Measurements from ENCODE around the gene DTNA.
"Not testable (repeated sequence)": the region's sequence is repeated elsewhere in the genome, so short reads cannot be mapped to it uniquely, and the experiment has no call there.

Gene DTNA

DNA sequence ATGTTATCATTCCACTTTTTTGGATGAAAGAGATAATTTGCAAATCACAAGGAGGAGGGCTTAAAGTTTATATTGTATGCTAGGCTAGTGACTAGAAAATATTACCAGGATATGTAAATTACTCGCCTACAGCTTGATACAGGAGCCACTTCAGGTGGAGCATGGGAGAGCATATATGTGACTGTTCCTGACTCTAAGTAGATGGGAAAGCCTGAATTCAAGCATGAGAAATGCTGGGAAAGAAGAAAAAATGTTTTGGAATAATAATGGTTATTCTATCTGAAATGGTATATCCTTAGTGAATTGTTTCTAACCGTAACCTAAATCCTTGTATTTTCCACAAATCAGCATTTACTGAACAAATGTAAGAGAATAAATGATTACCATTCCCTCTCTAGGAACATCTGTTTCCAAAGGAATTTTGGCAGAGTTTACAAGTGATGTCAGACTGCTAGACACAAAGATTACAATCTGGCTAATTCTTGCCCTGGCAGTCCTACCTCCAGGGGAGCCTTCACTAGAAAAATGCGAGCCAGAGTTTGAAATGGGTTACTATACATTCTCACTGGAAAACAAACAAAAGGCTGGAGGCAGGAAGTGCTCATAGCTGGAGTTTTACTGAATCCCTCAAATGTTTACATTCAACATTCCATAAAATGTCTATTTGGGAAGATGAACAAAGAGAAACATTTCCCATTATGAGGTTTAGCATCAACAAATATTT lies 201.7 kb downstream of the DTNA start:
- no peak for DNase-seq

DNA sequence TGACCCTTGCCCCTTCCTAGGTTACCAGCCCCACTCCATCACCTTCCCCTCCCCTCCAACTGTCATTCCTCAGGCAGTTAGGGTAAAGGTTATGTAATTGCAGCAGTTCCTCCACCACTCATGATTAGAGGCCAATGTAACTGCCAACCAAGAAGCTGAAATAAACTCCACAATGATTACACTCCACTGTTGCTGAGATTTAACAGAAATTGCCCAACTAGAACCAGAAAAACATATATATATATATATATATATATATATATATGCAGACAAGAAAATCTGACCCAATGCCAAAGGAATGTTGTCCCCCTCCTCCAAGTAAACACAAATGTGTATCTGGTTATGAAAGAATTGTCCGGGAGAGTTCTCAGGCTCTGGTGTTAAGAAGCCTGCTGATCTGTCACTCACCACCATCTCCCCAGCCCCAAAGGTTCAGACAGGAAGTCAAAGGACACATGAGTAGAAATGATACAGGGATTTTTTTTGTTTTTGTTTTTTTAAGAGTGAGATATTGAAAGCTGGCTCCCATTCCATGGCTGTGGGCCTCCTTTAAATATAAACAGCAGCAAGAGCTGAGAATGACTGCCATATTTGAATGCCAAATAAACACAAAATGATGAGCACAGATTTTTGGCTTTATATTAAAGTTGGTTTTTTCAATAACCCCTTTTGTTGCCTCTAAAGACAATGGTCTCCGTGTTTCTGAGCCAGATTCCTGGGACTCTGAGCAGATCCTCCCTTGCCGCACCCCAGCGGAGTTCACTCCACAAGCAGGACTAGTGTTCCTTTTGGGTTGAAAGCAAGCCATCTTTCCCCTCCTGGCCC lies 204.0 kb downstream of the DTNA start:
- DNase-seq = no peak

DNA sequence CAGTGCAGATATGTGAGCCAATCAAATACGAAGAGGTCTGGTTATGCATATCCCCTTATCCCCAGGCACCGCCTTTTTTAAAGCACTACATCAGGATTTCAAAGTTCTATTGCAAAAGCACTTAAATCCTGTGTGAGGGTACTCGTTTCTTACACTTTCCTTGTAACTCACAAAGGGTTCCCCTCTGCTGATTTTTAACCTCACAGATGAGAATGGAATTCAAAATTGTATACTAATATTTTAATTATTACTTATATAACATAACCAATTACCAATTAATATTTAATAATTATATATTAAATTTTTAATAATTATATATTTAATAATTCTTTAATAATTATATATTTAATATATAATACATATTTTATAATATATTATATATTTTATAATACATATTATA lies 204.9 kb downstream of the DTNA start:
- no peak for DNase-seq

DNA sequence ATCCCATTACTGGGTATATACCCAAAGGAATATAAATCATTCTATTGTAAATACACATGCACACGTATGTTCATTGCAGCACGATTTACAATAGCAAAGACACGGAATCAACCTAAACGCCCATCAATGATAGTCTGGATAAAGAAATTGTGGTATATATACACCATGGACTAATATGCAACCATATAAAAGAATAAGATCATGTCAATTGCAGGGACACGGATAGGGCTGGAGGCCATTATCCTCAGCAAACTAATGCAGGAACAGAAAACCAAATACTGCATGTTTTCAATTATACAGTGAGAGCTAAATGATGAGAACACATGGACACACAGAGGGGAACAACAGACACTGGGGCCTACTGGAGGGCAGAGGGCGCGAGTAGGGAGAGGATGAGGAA lies 206.4 kb downstream of the DTNA start:
- DNase-seq = not testable (repeated sequence)

DNA sequence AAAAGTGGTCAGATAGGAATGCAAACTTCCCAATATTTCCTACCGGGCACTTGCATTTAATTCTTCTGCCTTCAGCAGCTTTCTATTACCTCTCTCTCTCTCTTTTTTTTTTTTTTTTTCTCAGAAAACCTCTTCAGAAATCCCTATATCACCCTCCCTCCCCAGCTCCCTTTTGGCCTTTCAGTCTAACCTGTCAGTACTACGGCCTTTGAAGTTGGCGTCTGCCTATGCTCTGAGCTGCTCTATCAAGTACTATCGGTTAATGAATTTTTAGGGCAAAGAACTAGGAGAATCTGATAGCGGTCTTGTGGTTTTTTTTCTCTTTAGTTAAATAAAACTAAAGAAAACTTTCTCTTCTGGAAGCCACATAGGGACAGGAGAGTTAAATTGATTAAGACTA lies 208.8 kb downstream of the DTNA start:
- no peak for DNase-seq

DNA sequence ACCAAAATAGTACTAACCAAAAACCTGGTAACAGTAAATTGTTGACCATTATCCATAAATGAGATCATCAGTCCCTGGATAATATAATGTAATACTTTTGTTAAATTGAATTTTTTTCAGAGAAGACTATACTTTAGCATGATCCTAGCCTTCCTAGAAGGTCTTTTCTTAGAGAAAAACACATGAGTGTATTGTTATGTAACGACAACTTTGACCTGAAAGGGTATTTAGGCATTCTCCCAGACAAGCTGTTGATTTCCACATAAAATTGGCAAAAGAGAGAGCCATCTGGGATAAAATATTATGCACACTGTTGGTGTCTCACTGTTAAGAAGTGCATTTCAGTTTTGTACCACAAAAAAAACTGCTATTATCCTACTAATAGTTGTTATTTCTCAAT lies 211.1 kb downstream of the DTNA start:
- DNase-seq = no peak

DNA sequence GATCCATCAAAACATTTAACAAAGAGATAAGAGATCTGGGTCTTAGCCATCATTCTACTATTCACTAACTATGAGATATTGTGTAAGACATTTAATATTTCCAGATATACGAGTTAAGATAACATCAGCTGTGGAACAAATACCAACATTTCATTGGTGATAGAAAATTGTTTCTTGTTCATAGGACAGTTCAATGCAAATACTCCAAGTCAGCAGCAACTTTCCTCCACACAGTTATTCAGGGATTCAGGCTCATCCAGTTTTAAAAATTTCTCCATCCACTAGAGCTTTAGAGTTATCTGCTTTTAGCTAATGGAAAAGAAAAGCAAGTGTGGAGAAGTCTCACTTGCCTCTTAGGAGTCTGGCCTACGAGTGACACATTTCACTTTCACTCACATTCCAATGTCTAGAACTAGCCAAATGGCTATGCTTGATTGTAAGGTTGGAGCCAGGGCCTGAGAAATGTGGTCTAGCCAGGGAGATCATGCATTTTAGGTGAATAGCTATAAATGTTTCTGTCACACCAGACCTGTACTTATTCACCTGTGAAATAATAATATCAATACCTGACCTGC lies 211.8 kb downstream of the DTNA start:
- no peak for DNase-seq

DNA sequence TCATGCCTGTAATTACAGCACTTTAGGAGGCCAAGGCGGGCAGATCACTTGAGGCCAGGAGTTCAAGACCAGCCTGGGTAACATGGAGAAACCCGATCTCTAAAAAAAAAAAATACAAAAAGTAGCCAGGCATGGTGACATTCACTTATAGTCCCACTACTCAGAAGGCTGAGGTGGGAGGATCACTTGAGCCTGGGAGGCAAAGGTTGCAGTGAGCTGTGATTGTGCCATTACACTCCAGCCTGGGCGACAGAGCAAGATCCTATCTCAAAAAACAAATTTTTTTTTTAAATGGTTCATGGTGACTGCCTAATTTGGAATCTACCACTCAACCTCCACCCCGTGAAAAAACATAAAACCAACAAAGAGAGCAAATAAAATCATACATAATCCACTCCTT lies 212.5 kb downstream of the DTNA start:
- DNase-seq = not testable (repeated sequence)

DNA sequence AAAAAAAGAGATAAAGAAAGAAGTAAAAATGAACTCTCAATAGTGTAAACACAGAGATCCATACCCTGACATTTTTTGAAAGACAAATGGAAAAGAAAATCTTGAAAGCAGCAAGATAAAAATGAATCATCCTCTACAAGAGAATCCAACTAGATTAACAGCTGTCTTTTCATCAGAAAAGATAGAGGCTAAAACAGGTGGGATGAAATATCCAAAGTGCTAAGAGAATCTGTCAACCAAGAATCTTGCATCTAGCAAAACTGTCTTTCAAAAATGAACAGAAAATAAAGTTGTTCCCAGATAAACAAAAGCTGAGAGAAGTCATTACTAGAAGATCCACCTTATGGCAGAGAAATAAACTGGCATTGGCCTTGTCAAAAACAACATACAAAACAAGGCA lies 213.8 kb downstream of the DTNA start:
- no peak for DNase-seq

DNA sequence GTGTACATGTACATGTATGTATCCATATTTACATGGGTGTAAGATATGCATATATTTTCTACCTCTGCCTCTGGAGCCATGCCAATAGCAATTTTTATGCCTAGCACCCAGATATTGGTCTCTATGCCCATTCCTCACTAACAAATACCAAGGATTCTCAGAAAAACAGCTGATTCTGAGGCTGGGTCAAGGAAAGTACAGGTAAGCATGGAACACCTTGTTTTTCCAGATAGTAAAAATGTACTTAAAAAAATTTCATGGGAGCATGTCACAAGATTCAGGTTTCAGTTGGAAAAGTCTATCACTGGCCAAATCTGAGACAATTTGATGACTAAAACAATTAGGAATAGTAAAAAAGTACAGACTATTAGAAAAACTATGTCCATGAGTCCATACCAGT lies 216.6 kb downstream of the DTNA start:
- no peak for DNase-seq

DNA sequence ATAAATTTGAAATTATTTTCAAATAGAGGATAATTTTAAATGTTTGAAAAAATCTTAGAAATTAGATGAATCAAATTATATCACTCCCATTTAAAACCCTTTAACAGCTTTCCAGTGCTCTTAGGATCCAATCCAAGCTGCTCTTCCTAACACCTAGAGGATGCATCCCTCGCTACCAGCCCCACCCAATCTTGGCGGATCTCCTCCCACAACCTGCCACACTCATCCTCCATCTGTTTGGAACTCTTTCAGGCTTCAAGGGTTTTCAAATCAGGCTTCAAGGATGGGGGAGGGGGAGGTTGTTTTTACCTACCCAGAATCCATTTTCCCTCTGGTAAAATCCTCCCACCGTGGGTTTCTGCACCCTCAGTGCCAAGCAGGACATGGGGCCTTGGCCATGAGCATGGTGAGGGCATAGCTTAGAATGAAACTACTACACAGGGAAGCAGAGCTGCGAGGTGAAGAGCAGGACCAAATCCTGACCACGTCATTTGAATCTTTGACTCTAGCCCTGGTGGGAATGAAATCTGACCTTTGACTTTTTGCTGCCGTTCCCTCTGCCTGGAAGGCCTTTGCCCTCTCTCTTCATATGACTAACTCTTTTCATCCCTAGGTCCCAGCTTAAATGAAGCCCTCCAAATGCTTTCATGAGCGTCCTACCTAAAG lies 218.1 kb downstream of the DTNA start:
- DNase-seq = no peak

DNA sequence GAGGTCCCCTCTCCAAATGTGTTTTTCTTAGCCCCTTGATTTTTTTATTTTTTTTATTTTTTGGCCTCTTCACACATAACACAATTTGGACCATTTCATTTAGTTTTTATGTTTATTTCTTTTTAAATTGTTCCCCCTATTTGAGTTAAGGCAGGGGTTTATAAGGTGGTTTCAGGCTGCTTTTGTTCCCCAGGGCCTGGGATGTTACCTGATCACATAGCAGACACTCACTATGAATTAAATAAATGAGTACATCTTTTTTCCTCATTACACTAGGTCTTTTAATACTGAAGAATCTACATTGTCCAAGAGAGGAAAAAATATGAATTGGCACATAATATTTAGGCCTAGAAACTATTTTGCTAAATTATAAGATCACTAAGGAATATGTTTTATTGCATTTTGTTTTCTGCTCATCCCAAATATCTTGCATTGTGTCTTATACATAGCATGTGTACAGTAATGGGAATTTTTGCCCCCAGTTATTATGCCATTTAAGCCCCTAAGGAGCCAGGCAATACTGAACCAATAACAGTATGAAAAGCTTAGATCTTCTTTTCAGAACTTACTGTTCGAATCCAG lies 218.7 kb downstream of the DTNA start:
- no peak for DNase-seq

DNA sequence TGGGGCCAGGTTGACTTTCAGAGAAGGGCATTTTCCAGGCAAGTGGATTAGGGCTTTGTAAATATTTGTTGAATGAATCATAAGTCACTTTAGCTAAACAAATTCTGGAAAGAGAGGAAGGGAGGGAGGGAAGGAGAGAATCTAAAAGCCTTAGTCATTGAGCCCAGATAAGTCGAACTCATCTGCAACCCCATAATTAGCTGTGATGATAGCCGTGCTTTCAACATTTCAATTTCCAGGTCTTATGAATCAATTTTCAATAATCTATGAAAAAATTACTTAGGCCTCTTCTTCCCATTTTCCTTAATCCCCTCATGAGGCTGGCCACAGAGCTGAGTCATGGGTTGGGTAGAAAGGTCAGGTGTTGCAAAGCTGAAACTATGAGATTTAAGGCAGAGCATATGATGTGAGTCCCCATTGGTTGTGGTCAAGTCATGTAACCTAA lies 219.3 kb downstream of the DTNA start:
- DNase-seq = no peak

DNA sequence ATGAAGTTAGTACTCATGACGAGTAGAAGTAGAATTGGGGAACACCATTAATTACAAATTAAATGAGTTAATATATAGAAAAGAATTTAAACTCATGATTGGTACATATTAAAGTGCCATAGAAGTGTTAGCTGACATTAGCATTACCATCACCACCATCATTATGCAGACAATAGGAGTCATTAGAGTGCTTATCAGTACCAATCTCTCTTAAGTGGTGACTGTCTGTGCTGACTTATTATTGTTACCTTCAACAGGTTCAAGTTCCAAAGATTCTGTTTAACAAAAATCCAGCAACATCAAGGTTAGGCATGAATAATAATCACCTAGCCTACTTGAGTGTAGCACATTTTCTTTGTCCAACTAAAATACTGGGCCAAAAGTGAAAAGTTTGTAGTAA lies 222.3 kb downstream of the DTNA start:
- DNase-seq = no peak

DNA sequence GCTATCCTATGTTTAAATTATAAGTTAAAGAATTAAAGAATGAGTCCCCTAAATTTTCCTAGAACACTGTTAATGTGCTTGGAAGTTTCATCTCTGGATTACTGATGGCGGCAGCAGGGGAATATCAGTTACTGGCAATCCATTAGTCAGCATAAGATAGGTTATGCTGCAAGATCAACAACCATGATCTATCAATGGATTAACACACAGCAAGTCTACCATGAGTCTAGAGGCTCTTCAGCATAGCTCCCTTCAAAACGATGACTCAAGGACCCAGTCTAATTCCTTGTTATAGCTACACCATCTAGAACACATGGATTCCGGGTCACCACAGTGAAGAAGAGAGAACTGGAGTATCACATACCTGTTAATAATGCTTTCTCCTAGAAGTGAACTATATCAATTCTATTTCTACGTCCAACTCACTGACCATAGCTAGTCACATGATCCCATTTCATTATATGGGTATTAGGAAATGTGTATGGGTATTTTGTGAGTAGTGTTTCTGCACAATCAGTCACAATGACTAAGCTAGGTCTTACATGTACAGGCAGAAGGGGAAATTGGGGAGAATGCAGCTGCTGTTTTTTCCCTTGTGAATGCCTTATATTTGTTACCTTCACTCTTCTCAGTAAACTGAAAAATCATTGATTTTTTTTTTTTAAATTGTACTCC lies 222.8 kb downstream of the DTNA start:
- DNase-seq = no peak

DNA sequence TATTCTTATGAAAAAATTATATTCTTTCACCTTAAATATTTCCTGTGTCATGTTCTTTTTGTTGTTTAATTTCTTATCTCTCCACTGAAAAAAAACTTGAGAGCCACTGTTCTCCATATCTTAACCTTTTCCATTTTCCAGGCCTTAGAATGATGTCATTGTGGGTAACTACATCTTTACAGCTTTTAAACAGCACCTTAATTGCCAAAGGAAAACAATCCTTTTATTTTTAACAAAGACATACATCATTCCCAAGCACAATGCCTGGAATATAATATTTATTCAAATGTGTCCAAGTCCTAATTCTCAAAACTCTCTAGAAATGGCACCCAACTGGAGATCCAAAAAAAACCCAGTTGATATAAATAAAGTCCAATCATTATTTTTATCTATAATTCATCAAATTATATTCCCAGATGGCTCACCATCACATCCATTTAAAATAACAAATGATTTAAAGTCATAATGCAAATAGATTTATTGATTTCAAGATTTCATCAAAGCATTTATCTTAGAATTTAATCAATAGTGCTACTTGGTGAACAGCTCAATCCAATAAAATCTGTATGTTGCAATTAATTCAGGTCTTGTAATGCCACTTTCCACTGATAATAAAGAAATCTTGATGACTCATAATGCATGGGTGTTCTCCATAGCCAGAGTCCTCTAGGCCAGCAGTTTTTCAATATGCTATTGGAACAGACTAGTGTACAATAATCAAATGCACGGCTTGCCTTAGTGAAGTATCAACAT lies 224.0 kb downstream of the DTNA start:
- DNase-seq = no peak

DNA sequence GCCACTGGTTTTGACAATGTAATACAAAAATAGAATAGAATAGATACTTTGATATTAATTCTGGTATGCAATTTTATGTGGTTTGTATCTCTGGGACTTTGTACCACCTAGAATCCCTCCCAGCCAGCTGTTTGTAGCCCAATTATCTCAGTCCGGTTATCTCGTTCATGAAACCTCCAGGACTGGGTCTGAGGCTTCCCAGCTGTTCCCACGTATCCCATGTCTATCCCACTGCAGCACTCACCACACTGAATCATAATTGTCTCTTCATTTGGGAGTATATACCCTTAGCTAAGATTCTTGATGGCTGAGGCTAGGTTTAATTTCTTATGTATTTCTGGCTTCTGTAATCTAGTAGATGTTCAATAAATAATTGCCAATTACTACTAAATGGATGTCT lies 226.7 kb downstream of the DTNA start:
- DNase-seq = no peak

DNA sequence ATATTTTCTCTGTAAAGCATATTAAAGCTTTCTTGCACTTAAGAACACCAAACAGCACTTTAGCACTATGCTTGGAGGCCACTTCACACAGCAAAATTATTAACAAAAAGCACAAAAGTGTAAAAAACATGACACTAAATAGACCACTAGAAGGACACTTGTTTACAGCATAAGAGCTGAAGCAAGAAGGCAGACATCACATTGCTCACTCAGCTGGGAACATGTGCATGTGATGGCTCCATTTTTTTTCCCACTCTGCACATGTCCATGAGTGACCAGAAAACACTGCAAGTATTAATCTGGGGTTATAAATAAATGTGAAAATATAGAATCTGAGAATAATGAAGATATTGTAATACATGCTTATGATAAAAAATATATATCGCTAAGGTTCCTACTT lies 228.0 kb downstream of the DTNA start:
- no peak for DNase-seq

Measured in DMS79 (cell line).